Sigmoid colon (tissue), 4 donors: ENCODE results near the gene RASD1.

ENCODE experiments used
- EP300 ChIP-seq, 4 donors: sonication (generic); formaldehyde crosslinking; IDR thresholded peaks; one replicate each; pipeline ENCODE4 v1.6.1; 2017; ENCODE audit warnings: antibody characterized with exemption in 4 of 4
- POLR2A ChIP-seq, 2 donors: fragments of 450-650 bp; IDR thresholded peaks; one replicate each; pipeline ENCODE4 v1.6.1; 2016; ENCODE audit warnings: antibody characterized with exemption in 2 of 2, mild to moderate bottlenecking in 2 of 2, moderate library complexity in 2 of 2
- POLR2AphosphoS5 ChIP-seq, 4 donors: sonication (generic); formaldehyde crosslinking; IDR thresholded peaks; one replicate each; pipeline ENCODE4 v1.6.1; 2017; ENCODE audit warnings: antibody characterized with exemption in 4 of 4
- TF ChIP-seq, protein P1 (sequence below), 4 experiments: fragments of 450-650 bp in 3 of 4; fragments of 200-600 bp in 1 of 4; IDR thresholded peaks; one replicate each; pipeline ENCODE4 v1.5.1; 2016 to 2019; ENCODE audit warnings: antibody characterized with exemption in 4 of 4, mild to moderate bottlenecking in 3 of 4, moderate library complexity in 2 of 4

DNA sequence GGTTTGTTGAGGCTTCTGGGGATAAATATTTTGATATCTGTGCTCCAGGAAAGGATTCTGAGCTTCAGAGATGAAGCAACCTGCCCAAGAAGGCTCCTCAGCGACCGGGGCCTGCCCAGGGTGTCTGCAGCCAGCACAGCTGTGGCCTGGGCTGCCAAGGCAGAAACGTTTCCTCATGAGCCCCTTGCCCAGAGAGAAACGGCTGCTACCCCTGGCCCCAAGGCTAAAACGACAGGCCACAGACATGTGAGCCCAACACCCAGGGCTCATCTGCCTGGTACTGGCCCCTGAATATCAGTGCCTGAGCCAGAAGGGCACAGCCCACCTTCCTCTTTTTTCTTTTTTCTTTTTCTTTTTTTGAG, 45.4 kb upstream of the RASD1 start:
- TF ChIP-seq, protein P1, sequence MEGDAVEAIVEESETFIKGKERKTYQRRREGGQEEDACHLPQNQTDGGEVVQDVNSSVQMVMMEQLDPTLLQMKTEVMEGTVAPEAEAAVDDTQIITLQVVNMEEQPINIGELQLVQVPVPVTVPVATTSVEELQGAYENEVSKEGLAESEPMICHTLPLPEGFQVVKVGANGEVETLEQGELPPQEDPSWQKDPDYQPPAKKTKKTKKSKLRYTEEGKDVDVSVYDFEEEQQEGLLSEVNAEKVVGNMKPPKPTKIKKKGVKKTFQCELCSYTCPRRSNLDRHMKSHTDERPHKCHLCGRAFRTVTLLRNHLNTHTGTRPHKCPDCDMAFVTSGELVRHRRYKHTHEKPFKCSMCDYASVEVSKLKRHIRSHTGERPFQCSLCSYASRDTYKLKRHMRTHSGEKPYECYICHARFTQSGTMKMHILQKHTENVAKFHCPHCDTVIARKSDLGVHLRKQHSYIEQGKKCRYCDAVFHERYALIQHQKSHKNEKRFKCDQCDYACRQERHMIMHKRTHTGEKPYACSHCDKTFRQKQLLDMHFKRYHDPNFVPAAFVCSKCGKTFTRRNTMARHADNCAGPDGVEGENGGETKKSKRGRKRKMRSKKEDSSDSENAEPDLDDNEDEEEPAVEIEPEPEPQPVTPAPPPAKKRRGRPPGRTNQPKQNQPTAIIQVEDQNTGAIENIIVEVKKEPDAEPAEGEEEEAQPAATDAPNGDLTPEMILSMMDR (IDR thresholded peaks at IDR 0.05): no peak
- TF ChIP-seq POLR2A (IDR thresholded peaks at IDR 0.05) (no peak), EP300 (IDR thresholded peaks at IDR 0.05) (no peak), POLR2AphosphoS5 (IDR thresholded peaks at IDR 0.05) (no peak)
